DMS153 (cell line): ENCODE data around the gene MCRIP1.

Experiments used
- DNase-seq: peaks from one replicate; lab custom pipeline; 2025; lab: John Stamatoyannopoulos, UW

MCRIP1 gene

DNA sequence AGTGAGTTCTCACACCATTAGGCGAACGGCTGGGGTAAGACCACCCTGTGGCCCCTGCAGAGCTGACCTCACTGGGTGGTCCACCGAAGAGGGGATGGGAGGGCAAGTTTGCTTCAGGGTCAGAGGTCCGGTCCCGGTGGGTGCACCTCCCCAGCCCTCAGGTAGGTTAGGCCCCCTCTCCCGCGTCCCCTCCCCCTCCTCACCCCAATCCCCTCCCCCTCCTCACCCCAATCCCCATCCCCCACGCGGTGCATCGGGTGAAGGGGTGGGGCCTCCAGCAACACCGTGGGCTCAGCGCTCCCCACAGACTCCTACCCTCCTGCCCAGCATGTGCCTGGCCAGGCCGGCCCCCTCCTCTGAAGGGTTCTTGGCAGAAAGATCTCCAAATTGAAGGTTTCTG lies 13.4 kb downstream of the MCRIP1 start:
- DNase-seq = no peak

DNA sequence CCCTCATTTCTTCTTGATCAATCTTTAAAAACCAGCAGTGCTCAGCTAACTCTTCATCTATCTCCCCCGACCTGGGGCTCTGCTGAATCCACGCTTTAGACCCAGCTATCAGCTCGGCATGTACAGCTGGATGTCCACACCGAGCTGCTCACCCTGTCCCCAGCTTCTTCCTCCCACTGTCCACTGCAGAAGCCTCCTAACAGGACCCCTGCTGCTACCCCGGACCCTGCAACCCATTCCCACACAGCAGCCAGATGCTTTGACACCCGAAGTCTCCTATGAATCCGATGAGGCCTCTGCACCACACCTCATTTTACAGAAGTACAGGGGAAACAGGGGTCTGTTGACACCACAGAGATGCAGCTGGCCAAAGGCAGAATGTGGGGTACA lies 15.3 kb downstream of the MCRIP1 start:
- DNase-seq = no peak

DNA sequence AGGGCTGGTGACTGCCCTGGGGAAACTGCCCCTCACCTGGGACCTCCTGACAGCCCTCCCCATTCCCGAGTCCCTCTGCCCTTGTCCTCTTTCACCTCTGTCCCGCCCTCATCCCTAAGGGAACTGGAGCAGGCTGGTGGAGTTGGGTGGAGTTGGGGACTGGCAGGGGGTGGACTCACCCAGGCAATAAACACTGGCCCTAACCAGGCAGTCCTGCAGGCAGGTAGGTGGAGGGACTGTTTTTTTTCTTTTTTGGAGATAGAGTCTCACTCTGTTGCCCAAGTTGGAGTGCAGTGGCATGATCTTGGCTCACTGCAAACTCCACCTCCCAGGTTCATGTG lies 17.5 kb downstream of the MCRIP1 start:
- no peak for DNase-seq

DNA sequence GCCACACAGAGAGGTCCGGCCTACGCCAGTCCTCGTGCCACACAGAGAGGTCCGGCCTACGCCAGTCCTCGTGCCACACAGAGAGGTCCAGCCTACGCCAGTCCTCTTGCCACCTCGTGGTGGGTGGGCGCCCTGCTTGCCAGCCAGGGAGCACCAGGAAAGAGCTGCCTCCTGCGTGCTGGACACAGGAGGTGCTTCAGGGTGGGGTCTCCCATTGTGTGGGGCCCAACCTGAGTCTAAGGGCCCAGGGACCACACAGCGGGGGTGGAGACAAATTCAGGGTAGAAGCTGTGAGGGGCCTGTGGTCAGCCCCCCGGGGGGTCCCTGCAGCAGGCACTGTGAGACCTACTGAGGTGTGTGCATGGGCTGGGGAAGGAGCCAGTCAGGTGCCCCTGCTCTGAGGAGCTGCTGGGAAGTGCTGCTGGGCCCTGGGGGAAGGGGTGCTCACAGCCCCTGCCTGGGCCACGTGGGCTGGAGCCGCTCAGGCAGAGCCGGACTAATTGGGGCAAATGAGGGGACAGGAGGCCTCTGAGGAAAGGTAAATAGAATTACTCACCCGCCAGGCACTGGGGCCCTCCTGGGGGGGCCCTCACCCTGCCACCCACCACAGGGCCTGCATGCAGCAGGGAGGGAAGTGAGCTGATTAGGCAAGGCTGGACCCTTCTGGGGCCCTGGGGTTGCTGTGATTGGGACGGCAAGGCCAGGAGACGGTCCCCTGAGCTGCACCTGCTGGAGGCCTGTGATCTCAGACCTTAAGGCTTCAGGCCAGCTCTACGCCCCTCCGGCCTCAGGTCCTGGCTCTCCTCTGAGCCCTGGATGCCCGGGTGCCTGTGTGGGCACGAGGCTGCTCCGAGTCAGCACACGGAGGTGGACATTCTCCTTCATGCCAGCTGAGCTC lies 18.1 kb downstream of the MCRIP1 start:
- DNase-seq = no peak

DNA sequence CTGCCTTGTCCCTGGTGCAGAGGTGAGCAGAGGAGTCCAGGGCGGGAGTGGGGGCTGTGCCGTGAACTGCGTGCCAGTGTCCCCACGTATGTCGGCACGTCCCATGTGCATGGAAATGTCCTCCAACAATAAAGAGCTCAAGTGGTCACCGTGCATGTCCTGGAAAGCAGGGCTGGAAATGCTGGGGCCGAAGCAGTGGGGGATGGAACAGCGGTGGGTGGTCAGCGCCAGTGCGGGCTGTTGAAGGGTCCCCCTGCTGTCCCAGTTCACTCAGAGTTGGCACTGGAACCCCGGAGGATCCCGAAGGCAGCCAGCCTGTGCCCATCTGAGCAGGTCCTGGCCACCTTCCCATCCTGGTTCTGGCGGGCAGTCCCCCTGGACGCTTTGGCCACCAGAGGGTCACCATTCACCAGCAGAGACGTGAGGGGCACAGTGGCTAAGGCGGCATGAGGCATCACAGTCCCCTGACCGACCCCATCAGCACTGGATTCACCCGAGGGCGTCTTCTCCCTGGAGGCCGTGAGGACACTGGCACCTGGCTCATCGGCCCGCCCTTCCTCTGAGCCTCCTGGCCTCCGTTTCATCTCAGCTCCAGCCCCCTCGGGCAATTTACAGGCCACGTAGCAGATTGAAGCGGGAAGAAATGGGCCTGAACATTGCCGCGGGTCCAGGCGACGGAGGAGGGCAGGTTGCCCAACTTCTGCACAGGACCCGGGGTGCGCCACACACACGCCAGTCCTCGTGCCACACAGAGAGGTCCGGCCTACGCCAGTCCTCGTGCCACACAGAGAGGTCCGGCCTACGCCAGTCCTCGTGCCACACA lies 19.0 kb downstream of the MCRIP1 start:
- no peak for DNase-seq

DNA sequence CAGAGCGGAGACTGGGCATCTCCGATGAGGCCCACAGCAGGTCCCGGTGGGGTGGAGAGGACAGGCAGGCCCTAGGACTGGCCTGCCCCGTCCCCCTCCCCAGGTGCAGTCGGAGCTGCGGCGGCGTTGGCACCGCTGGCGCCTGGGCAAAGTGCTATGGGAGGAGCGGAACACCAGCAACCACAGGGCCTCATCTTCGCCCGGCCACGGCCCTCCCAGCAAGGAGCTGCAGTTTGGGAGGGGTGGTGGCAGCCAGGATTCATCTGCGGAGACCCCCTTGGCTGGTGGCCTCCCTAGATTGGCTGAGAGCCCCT lies 19.8 kb downstream of the MCRIP1 start:
- no peak for DNase-seq

DNA sequence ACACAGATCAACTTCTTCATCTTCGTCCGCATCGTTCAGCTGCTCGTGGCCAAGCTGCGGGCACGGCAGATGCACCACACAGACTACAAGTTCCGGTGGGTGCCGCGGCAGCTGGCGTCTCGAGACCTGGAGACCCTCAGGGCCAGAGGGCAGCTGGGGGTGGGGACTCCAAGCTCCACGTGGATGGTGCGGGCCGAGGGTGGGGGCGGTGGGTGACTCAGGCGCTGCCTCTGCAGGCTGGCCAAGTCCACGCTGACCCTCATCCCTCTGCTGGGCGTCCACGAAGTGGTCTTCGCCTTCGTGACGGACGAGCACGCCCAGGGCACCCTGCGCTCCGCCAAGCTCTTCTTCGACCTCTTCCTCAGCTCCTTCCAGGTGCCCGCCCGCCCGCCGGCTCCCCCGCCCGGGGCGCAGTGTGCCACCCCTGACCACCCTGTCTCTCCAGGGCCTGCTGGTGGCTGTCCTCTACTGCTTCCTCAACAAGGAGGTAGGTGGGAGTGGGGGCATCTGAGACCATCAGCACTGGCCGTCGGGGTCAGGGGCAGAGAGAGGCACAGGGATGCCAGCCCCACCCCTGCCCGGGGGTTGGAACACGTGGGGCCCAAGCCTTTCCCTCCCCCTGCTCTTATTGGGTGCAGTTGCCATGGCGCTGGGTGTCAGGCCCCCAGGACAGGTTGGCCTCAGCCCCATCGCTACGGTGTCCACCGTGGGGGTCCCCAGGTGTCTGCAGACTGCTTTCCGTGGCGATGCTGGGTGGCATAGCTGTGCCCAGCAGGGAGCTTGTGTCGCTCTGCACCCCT lies 20.3 kb downstream of the MCRIP1 start:
- DNase-seq = no peak

DNA sequence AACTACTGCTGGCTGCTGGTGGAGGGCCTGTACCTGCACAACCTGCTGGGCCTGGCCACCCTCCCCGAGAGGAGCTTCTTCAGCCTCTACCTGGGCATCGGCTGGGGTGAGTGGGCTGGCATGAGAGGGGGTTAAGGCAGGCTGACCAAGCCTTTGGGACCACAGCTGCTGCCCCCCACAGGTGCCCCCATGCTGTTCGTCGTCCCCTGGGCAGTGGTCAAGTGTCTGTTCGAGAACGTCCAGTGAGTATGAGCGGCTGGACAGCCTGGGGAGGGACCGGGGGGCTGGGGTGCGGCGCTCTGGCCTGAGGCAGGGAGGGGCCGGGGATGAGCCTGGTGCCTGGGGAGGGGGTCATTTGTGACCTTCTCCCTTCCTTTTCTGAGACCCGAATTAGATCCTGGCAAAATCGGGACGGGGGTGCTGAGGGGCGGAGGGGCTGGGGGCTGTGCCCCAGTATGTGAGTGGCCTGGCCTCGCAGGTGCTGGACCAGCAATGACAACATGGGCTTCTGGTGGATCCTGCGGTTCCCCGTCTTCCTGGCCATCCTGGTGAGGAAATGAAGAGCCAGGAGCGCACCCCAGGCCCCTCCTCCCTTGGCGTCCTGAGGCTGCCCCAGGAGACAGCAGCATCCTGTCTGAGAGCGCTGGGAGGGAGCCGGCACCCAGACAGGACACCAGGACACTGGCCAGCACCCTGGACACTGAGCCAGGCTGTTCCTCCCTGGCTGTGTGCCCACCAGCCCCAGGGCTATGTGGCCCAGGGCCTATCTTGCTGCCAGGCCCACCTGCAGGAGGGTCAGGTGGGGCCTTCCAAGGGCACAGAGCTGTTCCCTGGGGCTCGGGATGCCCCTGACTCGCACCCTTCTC lies 21.2 kb downstream of the MCRIP1 start:
- DNase-seq = no peak

DNA sequence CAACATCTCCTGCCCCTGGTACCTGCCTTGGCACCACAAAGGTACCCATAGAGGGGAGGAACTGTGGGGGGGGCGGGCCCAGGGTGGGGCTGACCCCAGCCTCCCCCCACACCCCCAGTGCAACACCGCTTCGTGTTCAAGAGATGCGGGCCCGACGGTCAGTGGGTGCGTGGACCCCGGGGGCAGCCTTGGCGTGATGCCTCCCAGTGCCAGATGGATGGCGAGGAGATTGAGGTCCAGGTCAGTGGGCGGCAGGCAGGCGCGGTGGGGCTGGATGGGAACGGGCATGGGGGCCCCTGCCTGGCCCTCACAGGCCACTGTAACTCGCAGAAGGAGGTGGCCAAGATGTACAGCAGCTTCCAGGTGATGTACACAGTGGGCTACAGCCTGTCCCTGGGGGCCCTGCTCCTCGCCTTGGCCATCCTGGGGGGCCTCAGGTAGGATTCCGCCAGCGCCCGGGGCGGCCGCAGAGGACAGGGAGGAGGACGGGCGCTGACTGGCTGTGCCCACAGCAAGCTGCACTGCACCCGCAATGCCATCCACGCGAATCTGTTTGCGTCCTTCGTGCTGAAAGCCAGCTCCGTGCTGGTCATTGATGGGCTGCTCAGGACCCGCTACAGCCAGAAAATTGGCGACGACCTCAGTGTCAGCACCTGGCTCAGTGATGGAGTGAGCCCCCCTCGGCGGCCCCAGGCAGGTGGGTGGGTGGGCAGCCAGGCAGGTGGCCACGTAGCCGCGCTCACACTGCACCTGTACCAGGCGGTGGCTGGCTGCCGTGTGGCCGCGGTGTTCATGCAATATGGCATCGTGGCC lies 22.0 kb downstream of the MCRIP1 start:
- no peak for DNase-seq

DNA sequence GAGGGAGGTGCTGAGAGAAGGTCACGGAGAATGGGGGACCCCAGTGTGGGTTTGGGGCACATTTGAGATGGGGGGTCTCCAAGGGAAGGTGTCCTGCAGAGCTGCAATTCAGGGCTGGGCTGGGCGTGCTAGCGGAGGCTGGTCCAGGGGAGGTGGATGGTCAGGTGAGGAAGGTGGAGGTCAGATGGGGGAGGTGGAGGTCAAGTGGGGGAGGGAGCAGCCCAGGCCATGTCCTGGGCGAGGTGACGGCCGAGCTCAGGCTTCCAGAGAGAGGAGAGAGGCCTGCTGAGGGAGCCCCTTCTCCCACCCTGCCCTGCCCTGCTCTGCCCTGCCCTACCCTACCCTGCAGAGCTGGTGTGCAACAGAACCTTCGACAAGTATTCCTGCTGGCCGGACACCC lies 22.6 kb downstream of the MCRIP1 start:
- DNase-seq = no peak

DNA sequence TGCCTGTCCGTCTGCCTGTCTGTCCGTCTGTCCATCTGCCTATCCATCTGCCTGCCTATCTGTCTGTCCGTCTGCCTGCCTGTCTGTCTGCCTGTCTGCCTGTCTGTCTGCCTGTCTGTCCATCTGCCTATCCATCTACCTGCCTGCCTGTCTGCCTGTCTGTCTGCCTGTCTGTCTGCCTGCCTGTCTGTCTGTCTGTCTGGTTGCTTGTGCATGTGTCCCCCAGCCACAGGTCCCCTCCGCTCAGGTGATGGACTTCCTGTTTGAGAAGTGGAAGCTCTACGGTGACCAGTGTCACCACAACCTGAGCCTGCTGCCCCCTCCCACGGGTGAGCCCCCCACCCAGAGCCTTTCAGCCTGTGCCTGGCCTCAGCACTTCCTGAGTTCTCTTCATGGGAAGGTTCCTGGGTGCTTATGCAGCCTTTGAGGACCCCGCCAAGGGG lies 23.5 kb downstream of the MCRIP1 start:
- no peak for DNase-seq

DNA sequence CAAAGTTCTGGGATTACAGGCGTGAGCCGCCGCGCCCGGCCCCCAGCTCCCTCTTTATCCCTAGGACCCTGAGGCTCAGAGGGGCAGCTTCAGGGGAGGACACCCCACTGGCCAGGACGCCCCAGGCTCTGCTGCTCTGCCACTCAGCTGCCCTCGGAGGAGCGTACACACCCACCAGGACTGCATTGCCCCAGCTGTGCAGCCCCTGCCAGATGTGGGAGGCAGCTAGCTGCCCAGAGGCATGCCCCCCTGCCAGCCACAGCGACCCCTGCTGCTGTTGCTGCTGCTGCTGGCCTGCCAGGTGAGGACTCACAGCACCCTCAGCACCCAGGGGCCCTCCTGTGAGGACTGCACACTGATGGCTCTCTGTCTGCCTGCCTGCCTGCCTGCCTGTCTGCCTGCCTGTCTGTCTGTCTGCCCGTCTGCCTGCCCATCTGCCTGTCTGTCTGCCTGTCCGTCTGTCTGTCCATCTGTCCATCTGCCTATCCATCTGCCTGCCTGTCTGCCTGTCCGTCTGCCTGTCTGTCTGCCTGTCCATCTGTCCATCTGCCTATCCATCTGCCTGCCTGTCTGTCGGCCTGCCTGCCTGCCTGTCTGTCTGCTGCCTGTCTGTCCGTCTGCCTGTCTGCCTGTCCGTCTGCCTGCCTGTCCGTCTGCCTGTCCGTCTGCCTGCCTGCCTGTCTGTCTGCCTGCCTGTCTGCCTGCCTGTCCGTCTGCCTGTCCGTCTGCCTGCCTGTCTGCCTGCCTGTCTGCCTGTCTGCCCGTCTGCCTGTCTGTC lies 24.1 kb downstream of the MCRIP1 start:
- no peak for DNase-seq

DNA sequence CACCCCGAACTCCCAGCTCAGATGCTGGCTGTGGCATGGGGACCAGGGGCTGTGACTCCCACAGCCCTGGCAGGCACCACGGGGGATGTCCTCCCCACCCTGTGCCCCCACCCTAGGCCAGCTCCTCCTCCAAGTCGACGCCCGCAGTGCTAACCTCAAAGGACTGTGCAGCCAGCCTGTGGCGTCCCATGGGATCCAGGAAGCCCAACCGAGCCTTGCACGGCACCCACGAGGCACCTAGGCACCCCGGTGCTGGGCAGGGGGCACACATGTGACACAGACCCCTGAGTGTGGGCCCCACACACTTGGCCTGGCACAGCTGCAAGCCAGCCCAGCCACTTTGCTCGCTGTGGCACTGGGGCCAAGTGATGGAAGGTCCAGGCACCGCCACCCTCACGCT lies 25.3 kb downstream of the MCRIP1 start:
- DNase-seq = no peak

DNA sequence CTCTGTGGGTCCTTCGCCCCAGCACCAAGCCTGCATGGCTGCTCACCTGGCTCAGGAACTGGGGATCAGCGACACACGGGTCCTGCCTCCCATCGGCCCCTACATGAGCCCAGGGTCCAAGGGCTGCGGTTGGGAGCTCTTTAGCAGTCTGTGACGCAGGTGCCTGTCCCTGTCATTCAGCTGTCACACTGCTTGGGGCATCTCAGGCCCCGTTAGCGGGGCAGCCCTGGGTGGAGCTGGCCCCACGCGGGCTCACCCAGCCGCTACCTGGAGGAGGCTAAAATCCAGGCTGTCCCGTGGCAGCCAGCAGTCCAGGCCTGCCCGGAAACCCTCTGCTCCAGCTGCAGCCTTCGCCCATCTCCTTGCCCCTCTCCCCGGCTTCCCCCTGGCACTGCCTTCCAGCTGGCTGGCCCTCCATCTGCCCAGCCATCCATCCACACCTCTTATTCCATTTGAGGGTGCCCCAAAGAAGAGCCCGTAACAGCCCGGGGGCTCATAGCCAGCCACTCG lies 25.8 kb downstream of the MCRIP1 start:
- no peak for DNase-seq

DNA sequence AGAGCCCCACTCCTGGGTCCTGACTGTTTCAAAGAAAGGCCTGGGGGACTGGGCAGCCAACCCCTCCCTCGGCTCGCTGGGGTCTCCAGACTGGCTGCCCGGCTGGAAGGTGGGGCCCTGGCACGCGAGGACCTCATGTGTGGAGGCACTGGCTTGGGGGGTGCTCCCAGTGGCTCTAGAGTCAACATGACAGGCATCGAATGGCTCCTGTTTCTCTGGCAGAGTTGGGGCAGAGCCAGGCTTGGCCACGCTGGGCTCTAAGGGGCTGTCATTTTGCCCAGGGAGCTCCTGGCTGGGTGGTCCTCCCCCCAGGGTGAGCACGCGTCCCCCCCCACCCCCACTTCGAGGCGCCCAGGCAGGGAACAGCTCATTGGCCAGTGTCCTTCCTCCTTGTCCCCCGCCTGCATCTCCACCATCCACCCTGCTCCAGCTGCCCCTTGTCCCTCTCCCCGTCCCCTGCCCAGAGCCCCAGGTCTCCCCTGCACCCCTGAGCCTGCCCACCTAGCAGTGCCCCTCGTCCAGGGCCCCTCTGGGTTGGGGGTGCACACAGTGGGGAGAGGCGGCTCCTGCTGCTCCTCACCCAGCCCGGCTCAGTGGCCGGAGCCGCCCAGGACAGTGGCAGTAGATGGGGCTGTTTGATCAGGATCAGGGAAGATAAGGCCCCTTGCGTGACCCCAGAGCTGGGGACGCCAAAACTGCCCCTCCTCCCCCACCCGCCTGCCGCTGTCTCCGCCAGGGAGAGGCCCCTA lies 26.5 kb downstream of the MCRIP1 start:
- no peak for DNase-seq

DNA sequence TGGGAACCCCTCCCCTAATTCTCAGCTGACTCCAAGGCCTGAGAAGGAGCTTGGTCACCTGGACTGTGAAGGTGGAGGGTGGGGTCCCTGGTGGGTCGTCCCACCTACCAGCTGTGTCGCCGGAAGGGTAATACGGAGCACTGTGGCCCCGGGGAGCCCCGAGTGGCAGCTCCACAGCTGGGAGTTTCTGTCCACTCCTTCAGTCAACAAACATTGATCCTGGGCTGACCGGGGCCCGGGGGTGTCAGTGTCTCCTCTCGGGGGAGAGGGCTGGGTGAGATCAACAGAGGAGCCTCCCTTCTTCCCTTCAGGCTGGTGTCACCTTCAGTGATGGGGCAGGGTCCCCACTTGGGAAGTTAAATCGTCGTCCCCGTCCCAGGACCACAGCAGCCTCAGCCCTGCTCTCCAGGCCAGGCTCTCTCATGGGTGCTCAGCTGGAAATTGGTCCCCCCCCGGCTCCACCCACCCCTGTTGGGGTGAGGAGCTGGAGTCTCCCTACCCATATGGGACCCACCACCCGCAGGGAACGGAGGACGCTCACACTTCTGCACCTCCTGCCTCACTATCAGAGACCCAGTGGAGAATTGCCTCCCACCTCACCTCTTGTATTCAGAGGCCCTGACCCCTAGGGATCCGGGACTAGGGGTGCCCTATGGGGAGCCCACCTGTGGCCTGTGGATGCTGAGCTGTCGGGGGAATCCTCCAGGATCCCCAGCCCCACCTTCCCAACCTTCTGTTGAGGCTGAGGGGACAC lies 27.2 kb downstream of the MCRIP1 start:
- DNase-seq = no peak

DNA sequence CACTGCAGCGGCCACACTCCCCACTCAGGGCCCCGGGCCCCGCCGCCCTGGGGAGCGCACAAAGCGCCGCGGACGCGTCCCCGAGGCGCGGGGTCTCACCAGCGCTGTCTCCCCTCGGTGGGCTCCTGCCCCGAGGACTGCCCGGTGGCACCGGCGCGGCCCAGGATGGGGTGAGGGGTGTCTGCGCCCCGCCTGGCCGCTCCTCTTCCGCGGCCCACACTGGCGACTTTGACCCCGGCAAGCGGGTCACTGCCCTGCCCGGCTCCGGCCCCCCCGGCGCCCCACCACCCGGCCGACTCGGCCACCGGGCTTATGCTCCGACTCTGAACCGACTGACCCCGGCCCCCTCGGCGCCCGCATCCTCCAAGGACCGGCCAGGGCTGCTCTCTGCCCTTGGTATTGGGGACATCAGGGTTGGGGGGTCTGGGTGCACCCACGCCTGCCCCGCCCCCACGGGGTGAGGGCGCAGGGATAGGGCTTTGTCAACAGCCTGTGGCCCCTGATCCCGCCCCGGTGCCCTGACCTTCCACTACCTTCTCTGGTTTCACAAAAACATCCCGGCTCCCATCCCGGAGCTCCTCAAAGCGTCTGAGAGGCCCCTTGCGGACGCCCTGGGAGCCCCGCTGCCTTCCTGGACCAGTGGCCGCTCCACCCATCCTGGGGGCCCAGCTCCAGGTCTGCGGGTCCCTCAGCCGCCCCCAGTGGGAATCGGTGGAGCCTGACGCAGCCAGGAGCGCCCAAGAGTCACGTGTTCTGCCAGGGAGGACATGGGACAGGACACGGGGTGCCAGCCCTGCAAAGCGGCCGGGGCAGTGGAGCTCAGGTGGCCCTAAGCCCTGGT lies 28.3 kb downstream of the MCRIP1 start:
- no peak for DNase-seq
